SH-SY5Y (cell line): ENCODE measurements around the gene LHX3.

Experiments used
- GATA2 ChIP-seq: IDR thresholded peaks from 2 replicates; pipeline ENCODE4 v1.6.1; 2011; ENCODE audit warnings: mild to moderate bottlenecking, low read depth, low read length
- GATA3 ChIP-seq: IDR thresholded peaks from 2 replicates; pipeline ENCODE4 v1.6.1; 2011; ENCODE audit warnings: low read depth, mild to moderate bottlenecking, low read length, moderate library complexity

GRCh38 chr9:136231478-136232297 is 26.8 kb upstream of the LHX3 start:
- TF ChIP-seq GATA3, result no peak
- no peak for TF ChIP-seq GATA2
